D721Med (cell line): ENCODE results near the gene KL.

ENCODE experiments used
- DNase-seq: peaks from one replicate; pipeline ENCODE4 v3.0.0; 2011; ENCODE audit warnings: low spot score; ENCODE audit not compliant: insufficient read length
- FAIRE-seq: peaks from 2 replicates; lab custom pipeline; 2011; peaks lifted over from hg19 to GRCh38; lab: Jason Lieb, UNC
- TF ChIP-seq, protein P1 (sequence below): IDR thresholded peaks from 2 replicates; pipeline ENCODE4 v1.5.1; 2012; ENCODE audit warnings: mild to moderate bottlenecking, control low read depth; ENCODE audit not compliant: insufficient read depth; ENCODE audit errors: missing control alignments

KL gene

DNA sequence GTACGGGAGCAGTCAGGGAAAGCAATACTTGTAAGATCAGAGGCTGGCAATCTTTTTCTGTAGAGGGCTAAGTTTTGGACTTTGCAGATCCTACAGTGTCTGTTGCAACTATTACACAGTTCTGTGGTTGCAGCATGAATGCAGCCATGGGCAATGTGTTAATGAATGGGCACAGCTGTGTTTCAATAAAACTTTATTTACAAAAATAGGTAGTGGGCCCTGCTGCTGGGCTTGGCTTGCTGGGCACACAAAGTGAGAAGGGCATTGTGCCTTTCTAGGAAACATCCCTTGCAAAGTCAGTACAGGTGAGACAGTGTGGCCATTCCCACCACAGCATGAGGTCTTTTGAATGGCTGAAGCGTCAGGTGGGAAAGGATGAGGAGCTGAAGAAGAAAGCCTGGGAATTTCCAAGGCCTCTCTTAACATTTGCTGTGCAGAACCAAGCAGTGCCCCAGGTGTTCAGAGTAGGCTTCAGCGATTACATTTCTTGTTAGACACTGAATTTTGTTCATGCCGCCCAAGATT, 9.1 kb downstream of the KL start:
- FAIRE-seq: no peak

DNA sequence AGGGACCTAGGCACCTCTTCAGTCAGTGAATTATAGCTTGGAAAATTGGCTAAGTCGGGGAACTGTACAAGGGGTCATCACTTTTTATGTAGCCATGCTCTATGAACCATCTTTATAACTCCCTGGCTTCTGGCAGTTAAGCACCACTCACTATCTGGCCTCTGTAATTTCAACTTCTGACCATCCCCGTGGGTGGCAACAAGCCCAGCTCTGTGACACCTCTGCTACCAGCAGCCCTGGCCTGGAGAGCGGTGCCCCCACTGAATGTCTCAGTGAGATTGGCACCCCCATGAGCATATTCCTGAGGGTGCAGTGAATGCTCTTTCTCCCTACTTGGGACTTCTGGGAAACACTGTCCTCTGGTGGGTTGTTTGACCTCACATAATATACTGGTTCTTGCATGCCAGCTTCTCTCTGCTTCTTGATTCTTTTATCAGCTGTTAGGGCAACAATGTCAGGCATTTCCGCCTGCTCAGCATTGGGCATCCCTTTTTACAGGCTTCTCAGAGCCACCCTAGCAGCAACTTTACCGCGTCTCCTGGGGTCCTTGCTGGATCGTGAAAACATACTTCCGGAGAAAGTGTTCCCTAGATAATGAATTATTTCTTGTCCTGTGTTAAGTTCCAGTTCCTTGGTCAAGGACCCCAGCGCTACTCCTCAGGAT, 10.4 kb downstream of the KL start:
- DNase-seq (no peak), FAIRE-seq (no peak)
- TF ChIP-seq, protein P1, sequence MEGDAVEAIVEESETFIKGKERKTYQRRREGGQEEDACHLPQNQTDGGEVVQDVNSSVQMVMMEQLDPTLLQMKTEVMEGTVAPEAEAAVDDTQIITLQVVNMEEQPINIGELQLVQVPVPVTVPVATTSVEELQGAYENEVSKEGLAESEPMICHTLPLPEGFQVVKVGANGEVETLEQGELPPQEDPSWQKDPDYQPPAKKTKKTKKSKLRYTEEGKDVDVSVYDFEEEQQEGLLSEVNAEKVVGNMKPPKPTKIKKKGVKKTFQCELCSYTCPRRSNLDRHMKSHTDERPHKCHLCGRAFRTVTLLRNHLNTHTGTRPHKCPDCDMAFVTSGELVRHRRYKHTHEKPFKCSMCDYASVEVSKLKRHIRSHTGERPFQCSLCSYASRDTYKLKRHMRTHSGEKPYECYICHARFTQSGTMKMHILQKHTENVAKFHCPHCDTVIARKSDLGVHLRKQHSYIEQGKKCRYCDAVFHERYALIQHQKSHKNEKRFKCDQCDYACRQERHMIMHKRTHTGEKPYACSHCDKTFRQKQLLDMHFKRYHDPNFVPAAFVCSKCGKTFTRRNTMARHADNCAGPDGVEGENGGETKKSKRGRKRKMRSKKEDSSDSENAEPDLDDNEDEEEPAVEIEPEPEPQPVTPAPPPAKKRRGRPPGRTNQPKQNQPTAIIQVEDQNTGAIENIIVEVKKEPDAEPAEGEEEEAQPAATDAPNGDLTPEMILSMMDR: no peak

More for the DNA sequence above, 9.1 kb downstream of the KL start:
- DNase-seq: no peak
- TF ChIP-seq, protein P1: no peak

DNA sequence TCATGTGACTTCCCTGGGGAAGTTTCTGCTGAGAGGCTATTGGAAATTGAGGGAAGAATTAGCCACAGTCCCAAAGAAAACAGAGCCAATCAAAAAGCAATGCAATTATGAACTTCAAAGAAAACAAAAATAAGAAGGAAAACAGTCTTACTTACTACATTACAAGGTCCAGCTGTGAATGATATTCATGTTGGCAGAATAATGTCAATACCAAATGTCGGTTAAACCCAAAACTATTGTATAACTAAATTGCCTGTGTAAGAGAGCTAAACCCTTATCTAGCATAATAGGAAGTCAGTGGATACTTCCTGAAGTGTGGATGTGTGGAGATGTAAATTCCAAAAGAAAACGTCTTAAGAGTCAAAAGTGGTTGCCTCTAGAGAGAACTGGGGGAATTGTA, 12.4 kb downstream of the KL start:
- DNase-seq: no peak
- no peak for FAIRE-seq
- TF ChIP-seq, protein P1: no peak

DNA sequence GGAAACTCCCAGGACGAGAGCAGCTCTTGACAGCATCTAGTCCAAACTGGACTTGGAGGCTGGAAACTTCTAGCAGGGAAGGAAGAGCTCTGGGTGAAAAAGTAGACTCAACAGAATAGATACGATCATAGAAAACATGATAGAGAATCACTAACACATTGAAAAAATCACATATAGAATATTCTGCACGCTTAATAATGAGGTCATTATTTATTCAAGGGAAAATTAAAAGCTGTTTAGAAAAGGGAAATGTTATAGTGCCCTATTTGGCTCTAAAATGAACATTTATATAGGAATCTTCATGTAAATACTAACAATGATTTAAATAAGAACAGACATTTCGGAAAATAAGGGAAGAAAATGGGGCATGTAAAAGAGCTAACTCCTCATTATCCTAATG, 15.1 kb downstream of the KL start:
- FAIRE-seq (no peak), DNase-seq (no peak)
- TF ChIP-seq, protein P1: no peak

DNA sequence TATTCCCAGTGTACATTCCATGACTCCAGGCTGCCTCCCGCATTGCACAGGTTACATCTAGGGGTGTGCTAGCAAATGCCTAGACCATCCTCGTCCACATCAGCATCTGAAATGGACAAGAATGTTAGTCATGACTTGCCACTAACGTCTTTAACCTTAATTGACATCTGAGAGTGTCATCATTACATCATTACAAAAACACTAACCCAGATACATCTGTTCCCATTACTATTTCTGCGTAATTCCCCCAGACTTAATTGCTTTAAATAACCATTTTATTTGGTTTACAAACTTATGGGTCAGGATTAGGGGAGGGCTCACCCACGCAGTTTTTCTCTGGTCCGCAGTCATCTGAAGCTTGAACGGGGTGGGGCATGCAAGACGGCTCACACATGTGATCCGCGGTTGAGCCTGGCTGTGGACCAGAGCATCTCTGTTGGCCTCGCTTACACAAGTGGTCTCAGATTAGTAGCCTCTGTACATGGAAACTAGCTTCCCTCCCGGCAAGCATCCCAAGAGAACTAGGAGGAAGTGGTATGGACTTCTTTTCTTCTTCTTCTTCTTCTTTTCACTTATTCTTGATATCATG, 15.9 kb downstream of the KL start:
- FAIRE-seq (no peak), DNase-seq (no peak)
- TF ChIP-seq, protein P1: no peak

DNA sequence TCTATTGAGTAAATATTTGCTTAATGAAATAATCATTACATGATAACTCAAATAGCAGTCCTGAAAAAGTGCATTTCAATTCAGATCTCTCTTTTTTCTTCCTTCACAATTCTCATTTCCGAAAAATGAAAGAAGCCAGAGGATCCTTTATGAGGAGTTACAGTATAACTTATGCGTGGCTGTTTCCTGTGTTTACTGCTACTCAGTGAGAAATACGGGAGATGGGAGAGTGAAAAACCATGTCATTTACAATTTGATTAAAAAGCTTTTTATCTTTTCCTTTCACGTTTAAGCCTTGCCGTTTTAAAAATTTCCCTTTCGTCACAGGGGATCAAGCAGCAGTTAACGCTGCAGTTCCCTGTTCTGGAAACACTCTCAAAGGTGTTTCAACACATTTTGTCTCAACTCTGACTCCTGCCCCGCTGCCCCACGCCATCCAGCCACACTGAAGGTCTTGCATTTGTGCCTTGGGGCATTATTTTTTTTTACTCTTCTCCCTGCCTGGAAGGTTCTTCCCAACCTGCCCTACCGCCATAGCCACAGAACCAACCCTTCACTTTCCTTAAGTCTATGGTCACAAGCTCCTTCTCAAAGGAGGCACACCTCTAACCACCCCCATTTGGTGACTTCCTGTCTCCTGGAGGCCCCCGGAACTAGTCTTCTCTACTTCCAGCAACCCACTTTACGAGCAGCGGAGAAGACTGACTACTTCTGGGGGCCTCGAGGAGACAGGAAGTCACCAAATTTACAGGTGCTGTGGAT, 17.0 kb downstream of the KL start:
- no peak for DNase-seq
- TF ChIP-seq, protein P1: no peak
- no peak for FAIRE-seq
